CD4-positive, alpha-beta T cell treated with Interleukin-17A for 4 hours (primary cell): ENCODE data around the gene ZBTB40.

ENCODE experiments used
- DNase-seq: peaks from one replicate; pipeline ENCODE4 v3.0.0-alpha.2; 2020; ENCODE audit warnings: mixed read lengths

ZBTB40 gene

DNA sequence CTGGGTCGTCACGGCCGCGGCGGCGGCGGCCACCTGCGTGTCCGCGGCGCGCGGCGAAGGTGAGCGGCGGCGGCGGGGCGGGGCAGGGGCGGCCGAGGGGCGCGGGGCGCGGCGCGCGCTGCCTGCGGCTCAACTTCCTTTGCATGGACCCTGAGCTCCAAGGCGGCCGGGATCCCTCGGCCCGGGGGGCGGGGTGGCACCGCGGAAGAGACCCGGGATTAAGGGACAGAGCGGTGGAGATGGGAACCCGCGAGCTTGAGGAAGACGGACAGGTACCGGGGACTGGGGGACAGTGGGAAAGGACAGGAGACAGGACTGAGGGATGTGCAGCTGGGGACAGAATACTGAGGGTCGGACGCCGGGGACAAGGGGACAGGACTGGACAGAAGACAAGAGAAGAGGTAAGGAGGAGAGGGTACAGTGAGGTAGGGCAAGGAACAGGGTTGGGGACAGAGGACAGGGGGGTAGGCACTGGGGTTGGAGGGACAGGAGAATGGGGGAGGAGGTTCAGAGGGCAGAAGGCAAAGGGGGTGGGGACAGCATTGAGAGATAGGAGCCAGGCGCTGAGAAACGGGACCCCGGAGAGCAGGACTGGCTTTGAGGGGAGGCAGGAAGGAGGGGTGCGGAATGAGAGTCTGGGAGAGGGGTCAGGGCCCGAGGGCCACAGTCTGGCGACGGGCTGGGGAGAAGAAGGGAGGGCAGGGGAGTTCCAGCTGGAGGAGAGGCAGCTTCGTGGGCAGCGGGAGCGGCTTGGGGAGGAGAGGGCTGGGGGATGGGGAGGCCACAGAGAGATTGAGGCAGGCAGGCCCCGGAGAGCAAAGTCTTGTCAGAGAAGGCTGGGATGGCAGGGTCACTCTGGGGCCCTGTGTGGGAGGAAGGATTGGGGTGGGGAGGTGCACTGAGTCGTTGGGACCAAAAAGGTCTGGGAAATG is 112.3 kb downstream of the ZBTB40 start:
- DNase-seq, result no peak

DNA sequence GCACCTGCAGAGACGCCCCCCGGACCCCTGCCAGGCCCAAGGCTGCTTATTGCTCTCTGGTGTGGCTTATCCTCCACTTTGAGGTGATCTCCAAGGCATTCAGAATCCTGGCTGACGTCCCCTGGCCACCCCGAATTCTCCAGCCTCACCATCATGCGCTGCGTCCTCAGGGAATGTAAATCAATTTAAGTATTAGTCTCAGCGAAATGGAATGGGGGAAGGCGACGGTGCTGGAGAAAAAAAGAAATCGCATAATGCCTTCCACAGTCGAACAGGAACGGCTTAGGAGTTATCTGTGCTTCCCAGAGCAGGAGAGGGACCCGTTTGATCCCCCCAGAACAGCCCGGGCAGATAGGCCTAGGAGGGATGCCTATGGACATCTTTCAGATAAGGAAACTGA is 114.5 kb downstream of the ZBTB40 start:
- DNase-seq, result no peak

DNA sequence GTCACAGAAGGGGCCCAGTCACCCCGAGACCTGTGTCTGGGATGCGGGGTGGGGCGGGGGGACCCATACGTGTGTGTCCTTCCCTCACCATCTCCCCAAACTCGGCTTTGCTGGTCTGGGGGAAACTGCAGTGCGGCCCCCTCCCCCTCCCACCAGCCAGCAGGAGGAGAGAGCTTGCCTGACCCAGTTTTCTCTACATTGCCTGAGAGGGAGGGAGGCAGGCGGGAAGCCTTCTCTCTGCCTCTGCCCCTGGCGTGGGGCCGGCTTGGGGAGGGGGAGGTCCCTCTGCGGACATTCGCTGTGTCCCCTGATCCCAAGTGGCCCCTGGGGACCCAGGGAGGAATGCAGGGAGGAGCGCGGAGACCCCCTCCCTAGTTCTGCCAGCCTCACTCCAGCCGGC is 115.5 kb downstream of the ZBTB40 start:
- no peak for DNase-seq

DNA sequence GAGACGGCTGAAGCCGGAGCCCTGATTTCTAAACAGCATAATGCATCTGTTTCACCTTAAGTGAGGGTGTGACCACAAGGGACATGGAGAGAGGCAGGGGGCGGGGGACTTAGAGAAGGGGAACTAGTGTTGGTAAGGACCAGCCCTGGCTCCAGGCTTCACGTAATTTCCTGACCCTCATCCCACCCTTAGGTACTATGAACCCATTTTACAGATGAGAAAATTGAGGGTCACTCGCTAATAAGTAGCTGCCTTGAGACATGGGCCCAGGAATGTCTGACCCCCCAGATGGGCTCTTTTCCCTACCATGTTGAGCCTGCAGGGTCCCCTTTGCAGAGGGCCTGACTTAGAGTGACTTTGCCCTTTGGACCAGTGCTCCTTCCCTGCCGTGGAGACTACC is 116.3 kb downstream of the ZBTB40 start:
- no peak for DNase-seq

DNA sequence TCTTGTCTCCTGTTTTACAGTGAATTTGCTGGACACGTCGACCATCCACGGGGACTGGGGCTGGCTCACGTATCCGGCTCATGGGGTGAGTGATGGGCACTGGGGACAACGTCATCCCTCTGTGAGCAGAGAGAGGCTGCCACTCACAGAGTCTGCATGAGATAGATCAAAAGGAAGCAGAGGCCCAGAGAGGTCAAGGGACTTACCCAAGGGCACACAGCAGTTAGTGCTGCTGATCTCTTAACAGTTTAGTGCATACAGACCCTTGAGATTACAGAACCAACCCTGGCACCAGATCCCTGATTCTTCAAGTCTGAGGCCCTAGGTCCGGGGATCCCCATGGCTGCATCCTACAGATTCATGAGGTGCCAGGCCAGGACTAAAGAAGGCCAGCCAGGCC is 117.6 kb downstream of the ZBTB40 start:
- DNase-seq, result no peak

DNA sequence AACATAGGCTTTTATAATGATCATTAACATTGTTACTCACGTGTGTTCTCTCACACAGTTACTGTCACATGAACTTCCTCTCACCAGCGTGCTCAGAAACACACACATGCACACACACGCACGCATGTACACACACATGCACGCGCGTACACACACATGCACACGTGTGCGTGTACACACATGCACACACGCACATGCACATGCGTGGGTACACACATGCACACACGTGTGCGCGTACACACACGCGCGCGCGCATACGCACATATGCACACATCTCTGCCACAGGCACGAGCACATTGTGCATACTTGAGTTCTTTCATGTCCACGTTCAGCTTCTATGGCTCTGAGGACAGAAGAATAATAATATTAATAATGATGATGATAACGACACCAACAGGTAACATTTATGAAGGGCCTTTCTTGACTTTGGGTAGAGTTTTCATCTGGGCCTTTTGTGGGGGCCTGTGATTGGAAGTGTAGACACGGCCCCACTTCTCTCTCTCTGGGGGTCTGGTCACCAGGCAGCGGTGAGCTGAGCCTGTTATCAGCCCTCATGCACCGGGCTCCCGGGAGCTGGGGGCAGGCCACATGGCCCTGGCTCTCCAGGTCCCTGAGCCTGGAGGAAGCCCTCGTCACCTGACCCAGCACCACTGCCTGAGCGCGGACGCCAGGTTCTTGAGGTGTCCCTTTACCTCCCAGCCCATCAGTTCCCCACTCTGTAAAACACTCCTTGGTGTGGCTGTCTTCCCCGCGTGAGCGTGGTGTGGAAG is 118.7 kb downstream of the ZBTB40 start:
- DNase-seq, result no peak

DNA sequence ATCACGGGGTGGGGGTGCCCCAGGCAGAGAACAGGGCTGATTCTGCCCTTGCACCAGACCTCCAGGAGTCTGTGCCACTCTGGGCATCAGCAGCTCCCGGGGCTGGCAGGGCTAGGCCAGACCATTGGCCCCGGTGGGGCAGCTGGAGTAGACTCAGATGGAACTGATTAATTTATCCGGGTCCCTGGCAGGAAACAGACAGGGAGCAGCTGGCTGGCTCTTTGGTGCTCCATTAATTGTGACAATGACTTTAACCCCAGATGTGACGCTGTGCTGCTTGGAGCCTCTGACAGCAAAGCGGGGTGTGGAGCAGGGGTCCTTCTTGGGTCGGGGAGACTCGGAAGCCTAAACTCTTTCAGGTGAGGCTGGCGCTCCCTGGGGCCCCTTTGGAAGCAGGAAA is 121.2 kb downstream of the ZBTB40 start:
- DNase-seq, result no peak

DNA sequence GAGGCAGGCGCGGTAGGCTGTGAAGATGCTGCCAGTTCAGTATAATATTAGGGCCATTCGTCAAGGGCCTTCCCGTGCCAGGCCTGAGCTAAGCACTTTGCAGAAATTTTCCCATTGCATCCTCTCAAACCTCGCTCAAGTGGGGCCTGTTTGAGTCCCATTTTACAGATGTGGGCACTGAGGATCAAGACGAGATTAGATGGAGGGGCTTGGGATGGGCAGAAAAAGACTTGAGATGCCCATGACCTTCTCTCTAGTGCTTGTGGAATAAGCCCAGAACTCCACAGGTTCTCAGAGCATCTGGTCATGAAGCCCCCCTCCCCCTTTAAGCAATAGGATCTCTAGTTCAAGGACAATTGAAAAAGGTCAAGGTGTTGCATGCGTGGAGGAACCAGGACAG is 121.6 kb downstream of the ZBTB40 start:
- DNase-seq, result no peak

DNA sequence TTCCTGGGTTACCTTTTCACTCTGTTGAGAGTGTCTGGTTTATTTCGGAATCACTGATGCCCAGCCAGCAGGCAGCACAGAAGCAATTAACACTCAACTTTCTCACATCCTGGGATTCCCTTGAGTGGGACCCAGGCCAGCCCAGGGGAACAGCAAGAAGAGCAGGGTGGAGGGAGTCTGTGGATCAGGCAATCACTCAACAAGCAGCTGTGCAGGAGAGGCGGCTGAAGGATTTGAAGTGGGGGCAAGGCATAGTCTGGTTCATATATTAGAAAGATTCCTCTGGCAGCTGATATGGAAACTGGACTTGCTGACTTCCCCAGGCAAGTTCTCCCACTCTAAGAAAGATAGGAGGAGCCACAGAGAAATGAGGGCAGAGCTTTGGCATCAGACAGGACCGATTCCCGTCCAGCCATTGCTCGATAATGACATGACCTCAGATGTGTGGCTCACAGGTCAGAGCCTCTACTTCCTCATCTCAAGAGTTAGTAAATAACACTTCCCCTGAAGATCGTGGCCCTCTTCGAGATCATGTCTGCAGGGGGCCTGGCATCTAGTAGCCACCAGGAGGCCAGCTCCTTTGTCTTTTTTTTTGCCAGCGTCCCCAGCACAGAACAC is 124.0 kb downstream of the ZBTB40 start:
- DNase-seq, result no peak

DNA sequence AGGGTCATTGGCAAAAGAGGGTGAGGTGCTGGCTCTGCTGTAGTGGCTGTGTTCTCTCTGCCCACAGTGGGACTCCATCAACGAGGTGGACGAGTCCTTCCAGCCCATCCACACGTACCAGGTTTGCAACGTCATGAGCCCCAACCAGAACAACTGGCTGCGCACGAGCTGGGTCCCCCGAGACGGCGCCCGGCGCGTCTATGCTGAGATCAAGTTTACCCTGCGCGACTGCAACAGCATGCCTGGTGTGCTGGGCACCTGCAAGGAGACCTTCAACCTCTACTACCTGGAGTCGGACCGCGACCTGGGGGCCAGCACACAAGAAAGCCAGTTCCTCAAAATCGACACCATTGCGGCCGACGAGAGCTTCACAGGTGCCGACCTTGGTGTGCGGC is 124.5 kb downstream of the ZBTB40 start:
- no peak for DNase-seq

DNA sequence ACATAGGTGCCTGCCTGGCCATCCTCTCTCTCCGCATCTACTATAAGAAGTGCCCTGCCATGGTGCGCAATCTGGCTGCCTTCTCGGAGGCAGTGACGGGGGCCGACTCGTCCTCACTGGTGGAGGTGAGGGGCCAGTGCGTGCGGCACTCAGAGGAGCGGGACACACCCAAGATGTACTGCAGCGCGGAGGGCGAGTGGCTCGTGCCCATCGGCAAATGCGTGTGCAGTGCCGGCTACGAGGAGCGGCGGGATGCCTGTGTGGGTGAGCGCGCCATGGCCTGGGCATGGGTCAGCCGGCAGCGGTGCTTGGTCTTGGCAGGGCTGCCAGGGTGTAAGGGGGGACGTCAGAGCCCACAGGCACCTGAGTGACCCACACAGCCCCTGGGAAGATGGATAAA is 125.0 kb downstream of the ZBTB40 start:
- DNase-seq, result no peak

DNA sequence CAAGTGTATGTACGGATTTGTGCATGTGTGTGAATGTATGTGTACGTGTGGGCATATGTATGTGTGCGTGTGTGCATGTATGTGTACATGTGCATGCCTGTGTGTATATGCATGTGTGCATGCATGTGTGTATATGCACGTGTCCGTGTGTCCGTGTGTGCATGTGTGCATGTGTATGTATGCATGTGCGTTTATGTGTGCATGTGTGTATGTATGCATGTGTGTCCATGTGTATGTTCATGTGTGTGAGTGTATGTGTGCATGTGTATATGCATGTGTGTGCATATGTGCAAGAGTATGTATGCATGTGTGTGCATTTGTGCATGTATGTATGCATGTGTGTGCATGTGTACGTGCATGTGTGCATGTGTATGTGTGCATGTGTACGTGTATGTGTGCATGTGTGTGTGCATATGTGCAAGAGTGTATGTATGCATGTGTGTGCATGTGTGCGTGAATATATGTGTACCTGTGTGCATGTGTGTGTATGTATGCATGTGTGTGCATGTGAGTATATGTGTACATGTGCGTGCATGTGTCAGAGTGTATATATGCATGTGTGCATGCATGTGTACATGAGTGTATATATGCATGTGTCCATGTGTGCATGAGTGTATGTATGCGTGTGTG is 127.2 kb downstream of the ZBTB40 start:
- DNase-seq, result no peak

DNA sequence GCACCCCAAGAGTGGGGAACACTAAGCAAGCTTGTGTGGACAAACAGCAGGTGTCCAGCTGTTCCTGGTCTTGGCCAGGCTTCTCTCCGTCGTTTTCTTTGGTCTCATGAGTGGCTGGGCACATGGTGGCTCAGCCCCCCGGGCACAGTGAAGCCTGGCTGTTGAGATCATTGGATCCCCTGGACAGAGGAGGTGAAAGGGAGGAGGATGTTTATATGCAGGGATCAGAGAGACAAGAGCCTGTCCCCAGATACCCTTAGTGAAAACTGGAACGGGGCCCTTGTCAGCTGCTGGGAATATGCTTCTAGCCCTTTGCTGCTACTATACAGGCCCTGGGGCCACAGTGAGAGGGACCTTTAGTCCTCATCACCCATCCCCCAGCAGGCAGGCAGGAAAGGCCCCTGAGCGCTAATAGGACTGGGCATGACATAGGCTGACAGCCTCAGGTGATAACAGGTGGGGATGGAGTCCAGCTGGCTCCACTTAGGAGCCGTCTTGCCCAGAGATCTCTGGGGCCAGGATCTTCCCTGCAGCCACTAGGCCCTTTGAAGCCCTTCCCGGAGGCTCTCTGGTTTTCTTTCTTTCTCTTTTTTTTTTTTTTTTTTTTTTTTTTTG is 128.0 kb downstream of the ZBTB40 start:
- no peak for DNase-seq
